SKM-1 (cell line): ENCODE measurements around the gene RPTOR.
"Not testable (repeated sequence)": the region's sequence is repeated elsewhere in the genome, so short reads cannot be mapped to it uniquely, and the experiment has no call there.

Source experiments
- DNase-seq: peaks from one replicate; lab custom pipeline; 2025; ENCODE audit not compliant: unreplicated experiment; lab: John Stamatoyannopoulos, UW

Gene RPTOR

DNA sequence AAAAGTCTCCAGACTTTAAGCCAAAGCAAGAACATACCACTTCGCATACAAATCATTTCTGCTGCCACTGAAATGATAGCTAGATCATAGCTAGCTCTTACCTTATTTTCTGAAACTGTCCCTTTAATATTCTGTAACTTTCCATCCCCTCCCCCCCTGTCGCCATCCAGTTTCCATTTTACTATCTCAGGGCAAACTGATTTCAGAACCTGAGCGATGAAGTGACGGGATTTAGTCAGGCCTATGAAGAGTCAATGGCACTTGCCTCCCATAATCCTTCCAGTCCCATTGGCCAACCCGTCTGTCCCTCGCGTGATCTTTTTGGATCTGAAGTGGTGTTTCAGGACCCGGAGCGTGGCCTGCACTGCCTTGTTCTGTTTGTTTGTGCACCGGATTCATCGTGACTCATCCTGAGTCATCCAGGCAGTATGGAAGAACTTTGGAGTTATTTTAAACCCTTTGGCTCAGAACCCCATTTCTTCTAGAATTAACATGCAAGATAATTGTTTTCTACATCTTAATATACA, 247.2 kb downstream of the RPTOR start:
- no peak for DNase-seq

DNA sequence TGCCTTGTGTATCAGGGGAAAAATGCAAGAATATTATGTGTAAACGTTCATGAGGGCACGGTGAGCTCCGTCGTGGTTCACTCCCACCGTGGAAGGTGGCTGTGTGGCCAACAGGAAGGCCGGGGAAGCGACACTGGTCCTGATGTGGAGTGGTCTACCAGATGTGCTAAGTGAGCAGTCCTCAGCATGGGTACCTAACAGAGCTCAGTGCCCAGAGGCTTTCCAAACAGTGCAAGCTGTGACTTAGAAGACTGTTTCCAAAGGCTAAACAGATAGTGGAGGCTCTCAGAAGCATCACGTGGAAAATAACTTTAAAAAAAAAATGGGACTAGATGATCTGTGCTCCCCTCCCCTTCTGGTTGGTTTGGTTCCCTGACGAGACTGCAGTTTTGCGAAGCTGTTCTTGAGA, 247.7 kb downstream of the RPTOR start:
- DNase-seq = no peak

DNA sequence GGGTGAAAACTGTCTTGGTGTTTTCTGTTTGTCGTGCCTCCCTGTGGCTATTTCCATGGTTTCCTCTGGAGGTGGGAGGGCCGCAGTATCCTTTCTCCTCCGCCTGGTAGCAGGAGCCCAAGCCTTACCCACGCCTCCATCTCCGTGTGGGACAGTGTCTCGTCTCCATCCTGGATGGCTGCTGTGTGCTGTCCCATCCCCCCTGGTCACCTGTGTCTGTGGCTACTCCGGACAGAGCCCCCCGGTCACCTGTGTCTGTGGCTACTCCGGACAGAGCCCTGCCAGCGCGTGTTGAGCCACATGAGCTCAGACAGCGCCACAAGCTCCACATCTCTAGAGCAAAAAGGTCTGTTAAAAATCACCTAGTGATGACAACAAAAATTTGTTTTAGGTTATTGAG, 248.8 kb downstream of the RPTOR start:
- no peak for DNase-seq

DNA sequence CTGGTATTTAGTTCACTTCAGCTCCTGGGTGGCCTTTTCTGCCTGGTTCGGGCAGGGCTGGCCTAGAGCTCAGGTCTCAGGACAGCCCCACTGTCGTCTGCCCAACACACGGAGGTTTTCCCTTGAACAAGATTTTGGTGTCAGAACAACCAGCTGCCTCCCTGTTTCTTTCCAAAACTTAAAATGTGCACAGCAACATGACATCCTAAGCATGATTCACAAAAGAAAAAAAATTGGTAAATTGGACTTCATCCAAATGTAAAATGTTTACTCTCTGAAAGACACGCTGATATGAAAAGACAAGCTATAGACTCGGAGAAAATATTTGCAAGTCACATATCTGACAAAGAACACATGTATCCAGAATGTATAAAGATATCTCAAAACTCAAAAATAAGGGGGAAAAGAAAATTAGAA, 249.2 kb downstream of the RPTOR start:
- DNase-seq = no peak

DNA sequence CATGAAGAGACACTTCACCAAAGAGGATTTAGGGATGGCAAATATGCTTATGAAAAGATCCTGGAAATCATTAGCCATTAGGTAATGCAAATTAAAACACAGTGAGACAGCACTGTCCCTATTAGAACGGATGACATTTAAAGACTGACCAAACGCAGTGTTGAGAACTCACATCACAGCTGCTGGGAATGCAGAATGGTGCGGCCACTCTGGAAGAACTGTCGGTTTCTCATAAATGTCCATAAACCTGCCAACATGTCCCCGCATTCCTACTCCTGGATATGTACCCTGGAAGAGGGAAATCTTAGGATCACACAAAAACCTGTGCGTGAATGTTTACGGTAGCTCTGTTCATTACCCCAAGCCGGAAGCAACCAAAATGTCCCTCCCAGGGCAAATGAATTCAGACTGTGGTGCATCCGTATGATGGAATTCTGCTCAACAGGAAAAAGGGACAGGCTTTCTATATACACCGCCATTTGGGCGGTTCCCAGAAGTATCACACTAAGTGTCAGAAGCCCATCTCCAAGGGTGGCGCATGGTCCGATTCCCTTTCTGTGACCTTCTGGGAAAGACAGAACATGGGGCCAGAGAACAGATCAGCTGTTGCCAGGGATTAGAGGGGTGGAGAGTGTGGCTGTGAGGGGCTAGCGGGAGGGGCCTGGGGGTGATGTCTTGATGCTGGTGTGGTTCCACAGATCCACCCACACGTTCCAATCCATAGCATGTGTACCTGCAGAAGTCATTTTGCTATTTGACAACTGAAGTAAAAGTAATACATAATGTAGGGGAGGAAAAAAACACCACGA, 249.8 kb downstream of the RPTOR start:
- DNase-seq = no peak

DNA sequence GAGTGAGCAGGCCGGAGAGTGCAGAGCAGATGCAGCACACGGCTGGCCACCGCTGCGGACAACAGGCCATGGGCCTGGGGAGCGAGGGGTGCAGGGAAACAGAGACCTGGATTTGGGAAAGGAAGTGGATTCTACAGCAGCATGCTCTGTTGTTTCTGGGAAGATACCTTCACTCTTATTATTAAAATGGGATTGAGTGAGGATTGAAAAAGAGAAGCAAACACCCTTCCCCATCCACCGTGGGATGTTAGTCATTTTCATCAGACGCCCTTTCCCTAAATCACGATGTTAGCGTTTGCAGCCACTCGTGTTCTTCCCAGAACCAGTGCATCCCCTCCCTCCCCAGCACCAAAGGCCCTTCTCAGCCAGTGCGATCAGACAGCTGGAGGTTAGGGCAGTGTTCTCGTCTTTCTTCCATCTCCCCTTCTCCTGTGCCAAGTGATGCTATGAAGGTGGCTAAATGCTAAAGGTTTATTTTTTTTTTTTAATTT, 250.5 kb downstream of the RPTOR start:
- no peak for DNase-seq

DNA sequence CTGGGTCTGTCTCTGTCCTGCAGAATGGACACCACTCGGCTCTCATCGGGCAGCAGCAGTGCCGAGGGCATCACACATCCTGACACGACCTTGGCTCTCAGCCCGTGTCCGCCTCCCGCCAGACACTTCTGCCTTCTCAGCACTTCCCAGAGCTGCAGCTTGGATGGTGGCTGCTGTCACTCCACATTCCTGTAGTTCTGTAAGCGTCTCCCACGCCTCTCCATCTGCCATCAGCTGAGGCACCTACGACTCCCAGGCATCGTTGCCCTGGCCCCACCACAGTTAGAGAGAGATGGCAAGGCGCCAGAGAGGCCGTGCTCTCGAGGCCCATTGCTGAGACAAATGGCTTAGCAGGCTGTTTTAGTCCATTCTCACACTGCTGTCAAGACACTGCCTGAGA, 251.1 kb downstream of the RPTOR start:
- no peak for DNase-seq

DNA sequence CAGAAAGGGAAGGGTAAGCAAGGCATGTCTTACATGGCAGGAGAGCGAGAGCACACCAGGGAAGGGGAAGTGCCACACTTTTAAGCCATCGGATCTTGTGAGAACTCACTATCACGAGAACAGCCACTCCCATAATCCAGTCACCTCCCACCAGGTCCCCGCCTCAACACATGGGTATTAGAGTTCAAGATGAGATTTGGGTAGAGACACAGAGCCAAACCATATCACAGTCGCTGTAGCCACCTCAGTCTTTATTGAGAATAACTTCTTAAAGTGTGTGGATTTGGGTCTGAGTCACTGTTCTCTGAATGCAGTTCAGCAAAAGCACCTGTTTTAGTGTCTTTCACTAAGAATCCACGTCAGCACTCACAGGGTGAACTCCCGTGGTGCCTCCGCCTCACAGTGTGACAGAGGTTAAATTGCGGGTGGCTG, 251.8 kb downstream of the RPTOR start:
- DNase-seq = no peak

DNA sequence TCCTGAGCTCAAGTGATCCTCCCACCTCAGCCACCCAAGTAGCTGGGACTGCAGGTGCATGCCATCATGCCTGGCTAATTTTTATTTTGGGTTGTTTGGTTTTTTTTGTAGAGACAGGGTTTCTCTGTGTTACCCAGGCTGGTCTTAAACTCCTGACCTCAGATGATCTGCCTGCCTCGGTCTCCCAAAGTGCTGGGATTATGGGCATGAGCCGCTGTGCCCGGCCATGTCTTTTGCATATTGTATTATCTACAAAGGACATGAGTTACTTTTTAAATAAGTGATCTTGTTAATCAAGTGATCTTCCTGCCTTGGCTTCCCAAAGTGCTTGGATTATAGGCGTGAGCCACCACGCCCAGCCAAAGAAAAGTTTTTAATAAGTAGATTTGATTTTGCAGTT, 252.6 kb downstream of the RPTOR start:
- DNase-seq = not testable (repeated sequence)

DNA sequence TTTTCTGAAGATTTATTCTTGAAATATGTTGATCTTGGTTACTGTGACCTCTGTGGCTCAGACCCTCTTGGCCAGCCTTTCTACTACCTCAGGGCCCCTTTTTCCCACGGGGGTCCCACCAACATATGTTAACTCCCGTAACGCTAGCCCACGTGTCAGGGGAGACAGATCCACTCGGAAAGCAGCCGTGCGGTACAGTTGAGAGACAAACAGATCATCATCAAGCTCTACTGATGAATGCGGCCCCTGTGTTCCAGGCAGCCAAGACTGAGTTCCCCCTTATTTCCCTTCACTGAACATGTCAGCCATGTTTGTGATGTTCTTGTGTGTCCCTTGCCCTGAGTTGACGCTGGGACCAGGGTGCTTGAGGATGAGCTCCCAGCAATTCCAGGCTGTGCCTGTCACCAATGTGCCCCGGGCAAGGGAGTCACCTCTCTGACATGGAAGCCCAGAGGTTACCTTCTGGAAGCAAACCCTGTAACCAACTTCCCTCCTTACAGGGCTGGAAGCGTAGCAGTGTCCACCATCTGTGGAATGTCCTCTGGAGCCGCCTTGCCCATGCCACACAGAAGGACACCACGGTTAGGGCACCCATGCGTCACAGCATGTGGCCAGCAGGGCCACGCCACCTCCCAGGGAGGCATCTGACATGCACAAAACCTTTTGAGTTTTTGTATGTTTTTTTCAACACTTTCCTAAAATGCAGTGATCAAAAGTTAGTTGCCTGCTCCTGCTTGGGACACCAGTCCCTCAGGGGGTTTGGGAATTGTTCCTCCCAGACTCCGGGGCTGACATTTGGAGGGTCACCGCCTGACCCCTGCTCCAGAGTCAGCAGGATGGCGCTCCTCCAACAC, 253.3 kb downstream of the RPTOR start:
- no peak for DNase-seq

DNA sequence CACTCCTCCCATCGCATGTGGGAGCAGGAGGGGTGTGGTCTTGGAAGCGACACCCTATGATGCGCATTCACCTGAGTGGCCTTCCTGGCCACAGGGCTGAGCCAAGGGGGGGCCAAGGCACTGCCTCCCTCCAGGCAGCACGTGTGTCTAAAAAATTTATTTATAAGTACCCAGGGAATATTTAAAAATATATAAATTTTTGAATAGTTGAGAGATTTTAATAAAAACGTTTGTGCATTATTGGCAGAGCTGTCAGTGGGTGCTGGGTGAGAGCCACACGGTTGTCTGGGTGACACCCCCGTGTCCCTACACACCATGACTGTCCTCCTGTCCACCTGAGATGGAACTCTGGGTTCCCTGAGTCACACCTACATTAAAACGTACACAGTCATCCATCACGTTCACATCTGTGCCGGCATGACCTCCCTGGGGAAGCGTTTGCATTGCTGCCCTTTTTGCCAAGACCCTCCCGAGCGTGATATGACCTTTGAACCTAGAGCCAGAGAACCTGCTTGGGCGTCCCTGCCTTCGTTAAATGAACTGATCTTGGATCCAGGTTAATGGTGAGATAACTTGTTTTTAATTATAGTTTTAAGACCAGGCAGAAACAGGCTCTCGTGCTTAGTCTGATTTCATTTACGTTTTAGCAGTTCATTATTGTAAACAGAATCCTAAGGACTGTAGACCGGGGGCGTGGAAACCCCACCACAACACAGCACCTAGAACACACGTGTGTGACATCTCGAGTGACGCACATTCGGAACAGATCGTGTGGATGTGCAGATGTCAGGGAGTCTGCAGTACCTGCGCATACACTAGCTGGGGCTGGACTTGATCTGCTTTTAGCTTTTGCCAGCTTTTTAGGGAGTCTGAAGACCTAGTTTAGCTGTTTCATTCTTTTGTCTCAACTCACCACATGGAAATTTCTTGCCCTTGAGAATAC, 254.2 kb downstream of the RPTOR start:
- no peak for DNase-seq

DNA sequence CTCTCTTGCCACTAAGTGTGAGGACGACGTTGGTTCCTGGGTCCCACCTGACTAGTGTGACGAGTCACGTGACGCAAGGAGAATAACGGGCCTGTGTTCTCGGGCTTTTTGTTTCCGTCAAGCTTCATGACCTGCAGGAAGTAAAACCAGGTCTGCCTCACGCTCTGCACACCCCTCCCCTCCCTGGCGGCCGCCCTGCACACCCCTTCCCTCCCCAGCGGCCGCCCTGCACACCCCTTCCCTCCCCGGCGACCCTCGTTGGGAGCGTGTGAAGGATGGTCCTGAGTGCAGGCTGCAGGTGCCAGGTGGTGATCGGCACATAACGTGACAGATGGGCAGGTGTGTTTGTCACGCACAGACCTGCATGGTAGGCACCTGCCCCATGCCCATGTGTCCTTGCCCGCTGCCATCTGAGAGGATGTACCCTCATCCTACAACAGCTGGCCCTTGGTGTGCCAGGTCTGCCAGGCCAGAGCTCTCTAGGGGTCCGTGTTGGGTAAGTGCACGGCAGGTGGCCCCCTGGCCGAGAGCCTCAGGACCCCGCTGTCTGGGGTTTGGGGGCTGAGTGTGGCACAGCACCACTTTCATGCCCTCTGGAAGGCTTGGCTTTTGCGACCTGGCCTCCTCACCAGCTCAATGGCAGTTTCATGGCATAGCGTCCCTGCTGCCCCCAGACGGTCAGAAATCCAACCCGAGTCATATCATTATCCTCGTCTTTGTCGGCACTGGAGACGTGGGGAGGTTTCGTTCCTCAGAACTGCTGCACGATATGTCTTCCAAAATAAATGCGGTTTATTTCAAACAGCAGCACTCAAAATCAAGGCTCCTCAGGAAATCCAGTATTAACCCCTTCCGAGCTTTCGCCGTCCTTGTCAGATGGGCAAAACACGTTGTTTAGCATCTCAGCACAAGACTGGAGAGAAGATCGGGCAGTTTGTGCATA, 255.2 kb downstream of the RPTOR start:
- no peak for DNase-seq

DNA sequence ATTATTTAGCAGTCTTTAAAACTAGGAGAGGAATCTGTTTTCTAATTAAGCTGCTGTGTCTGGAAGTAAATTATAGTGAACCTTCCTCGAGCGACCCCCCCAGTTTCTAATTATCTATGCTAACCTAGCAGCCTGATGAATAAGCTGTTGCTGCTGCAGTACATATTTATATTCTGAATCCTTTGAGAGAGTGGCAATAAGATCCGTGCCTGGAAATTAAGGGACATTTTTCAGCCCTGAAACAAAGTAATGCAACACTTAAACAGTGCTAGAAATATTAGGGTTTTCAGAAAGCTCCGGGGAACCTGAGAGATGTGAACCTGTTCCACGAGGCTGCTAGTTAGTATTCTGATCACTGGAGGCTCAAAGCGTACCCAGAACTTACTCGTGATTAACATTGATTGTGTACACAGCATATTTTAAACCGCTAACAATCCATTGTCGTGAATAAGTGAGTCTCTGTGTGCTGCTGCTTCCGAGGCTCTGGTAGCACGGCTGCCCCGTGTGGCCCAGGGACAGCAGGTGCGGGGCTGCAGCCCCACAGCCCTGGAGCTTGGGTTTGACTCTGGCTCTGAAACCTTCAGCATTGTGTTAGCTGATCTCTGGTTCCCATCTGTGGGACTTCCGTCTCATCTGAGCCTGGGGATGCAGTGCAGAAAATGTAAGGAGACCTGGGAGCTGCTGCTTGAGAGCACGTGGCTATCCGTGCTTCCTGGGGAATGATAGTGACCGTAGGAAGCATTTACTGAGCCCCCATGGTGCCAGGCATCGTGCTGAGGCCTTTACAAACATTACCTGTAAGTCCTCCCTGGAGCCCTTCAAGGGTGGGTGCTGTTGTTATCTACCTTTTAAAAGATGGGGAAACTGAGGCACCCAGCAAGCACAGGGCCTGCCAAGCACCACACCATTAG, 256.1 kb downstream of the RPTOR start:
- DNase-seq = no peak

DNA sequence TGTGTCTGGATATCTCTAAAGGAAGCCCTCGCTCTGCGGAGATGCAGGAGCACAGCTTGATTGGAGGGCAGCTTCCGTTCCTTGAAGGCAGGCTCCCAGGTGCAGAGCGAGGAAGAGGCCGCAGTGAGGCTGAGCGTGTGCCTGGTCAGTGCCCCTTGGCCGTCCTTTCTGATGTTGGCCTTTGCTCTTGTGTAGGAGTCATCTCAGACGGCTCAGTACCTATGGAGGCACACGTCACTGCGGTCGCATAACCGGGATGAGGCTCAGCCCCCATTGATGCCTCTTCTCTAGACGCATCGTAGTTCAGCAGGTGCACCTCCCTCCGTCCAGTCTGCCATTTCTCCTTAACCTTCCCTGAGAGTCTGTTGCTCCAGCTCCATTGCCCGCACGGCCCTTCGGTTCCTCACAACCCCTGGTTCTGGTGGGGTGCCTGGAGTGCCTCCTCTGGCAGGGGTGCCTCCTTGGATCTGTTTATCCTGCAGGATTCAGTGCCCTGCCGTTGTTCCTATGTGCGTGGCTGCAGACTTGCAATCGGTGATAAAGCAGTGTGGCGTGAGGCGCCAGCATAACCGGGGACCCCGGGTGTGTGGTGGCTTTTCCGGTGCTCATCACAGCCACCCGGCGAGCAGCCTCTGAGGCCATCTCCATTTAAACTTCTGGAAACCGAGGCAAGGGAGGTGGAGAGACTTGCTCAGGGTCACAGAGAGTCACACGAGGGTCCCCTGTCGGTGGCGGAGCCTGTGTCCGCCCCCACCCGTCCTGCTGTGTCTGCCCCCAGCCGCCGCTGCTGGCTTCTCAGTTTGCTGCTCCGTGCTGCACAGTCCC, 258.2 kb downstream of the RPTOR start:
- no peak for DNase-seq

DNA sequence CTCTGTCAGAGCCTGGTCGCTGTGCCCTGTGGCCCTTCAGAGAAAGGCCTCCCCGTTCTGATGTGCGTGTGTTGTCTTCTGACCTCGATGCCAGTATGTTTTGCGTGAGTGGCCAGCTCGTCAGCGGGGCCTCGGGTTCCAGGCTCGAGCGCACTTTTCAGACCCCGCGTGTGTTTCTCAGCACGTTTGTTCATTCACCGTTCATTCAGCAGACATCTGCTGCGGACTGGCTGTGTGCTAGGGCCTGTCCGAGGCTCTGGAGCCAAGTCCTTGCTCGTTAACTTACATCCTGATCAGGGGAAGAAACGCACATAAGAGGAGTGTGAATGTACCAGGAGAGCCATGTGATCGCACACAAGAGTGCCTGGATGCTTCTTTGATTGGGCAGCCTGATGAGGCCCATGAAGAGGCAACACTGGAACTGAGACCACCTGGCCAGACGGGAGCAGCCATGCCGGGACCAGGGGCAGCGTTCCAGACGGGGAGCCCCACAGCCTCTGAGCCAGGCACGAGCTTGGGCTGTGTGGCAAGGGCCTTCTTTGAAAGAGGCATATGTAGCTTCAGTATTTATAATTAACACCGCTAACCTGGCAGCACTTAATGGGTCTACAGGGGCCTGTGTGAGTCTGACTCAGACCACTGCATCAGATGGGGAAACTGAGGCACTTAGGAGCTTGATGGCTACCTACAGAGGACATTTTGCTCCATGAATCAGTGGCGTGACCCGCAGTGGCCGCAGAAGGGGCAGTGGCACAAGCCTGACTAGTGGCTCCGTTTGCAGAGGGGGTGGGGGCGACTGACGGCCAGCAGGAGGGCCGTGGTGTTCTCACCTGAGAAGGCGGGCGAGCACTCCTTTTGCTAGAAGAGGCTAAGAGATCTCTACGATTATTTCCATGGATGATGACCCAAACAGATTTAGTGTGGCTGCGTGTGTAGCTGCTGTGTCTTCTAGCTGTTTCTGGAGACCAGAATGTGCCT, 259.1 kb downstream of the RPTOR start:
- DNase-seq = no peak

DNA sequence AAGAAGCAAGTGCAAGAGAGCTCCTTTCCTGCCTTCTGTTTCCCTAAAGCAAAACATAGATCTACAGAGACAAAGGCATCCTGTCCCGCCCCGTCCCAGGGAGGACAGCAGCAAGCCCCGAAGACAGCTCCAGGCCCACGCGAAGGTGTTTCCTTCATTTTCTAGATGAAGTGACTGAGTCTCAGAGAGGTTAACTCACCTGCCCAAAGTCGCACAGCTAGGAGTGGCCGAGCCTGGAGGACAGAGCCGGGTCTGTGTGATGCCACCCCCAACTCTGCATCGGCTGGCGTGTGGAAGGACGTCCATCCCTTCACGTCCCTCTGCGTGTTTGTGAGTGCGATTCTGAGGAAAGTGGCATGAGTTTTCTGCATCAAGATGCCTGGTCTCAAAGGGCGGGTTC, 259.8 kb downstream of the RPTOR start:
- no peak for DNase-seq
